Testis (tissue), 2 donors: ENCODE data around the gene RANBP3L.

Experiments used
- POLR2A ChIP-seq: fragments of 450-650 bp; IDR thresholded peaks from one replicate; pipeline ENCODE4 v1.6.1; 2017; ENCODE audit warnings: antibody characterized with exemption, mild to moderate bottlenecking, moderate library complexity
- TF ChIP-seq, protein P1 (sequence below), 3 experiments: fragments of 450-650 bp in 2 of 3; fragments of 200-600 bp in 1 of 3; sonication (generic) in 1 of 3; IDR thresholded peaks; one replicate each; pipeline ENCODE4 v1.5.1; 2016 to 2019; ENCODE audit warnings: antibody characterized with exemption in 3 of 3, mild to moderate bottlenecking in 2 of 3, moderate library complexity in 1 of 3

DNA sequence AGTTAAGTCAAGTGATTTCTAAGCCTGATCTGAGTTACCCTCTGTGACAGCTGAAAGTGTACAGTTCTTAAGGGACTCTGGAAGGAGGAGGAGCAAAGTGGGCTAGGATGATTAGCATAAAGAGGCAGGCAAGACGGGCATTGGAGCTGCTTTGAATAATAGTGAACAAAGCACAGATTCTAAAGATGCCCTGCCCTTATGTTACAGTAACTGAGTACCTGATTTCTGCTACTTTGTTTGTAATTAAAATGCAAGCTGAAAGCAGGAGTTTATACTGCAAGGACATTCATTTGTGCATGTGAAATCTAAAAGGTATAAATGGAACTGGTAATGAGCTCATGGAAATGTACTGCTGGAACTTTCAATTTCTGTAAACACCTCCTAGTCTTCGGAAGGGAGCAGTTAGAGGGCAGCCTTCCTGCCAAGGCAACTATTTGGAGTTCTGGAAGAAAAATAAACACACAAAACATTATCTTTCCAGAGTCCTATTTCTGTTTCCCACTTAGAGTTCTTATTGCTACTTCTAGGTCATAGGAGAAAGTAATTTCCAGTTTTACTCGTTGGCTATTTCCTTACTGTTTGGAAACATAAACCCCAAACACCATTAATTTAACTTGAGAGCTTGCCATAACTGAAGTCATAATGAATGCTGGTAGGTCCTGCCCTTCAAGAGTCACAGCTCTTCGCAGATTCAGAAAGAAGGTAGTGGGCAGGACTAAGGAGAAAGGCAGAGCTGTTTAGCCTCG, at the start of gene RANBP3L:
- TF ChIP-seq, protein P1, sequence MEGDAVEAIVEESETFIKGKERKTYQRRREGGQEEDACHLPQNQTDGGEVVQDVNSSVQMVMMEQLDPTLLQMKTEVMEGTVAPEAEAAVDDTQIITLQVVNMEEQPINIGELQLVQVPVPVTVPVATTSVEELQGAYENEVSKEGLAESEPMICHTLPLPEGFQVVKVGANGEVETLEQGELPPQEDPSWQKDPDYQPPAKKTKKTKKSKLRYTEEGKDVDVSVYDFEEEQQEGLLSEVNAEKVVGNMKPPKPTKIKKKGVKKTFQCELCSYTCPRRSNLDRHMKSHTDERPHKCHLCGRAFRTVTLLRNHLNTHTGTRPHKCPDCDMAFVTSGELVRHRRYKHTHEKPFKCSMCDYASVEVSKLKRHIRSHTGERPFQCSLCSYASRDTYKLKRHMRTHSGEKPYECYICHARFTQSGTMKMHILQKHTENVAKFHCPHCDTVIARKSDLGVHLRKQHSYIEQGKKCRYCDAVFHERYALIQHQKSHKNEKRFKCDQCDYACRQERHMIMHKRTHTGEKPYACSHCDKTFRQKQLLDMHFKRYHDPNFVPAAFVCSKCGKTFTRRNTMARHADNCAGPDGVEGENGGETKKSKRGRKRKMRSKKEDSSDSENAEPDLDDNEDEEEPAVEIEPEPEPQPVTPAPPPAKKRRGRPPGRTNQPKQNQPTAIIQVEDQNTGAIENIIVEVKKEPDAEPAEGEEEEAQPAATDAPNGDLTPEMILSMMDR (IDR thresholded peaks at IDR 0.05): no peak
- TF ChIP-seq POLR2A: no peak
